RWPE2 (cell line): Measurements from ENCODE around the gene DMD.

Source experiments
- ATAC-seq: fragments of 200-7000 bp; cut with Tn5 transposase; 3 replicates; pipeline ENCODE4 v1.9.1; 2021; ENCODE audit warnings: low read depth
- DNase-seq: peaks from one replicate; pipeline ENCODE4 v3.0.0-alpha.2; 2020; ENCODE audit warnings: low spot score
- H3K27ac ChIP-seq: fragments of 450-650 bp; 2 replicates; pipeline ENCODE4 v1.5.1; 2017; ENCODE audit warnings: mild to moderate bottlenecking; ENCODE audit not compliant: poor library complexity, severe bottlenecking
- H3K27me3 ChIP-seq: fragments of 250-450 bp; sonication (Bioruptor Pico); 2 replicates; pipeline ENCODE4 v1.5.1; 2021; ENCODE audit warnings: mild to moderate bottlenecking, moderate library complexity; ENCODE audit not compliant: insufficient read depth, poor library complexity, severe bottlenecking
- H3K36me3 ChIP-seq: fragments of 250-450 bp; sonication (Bioruptor Pico); 2 replicates; pipeline ENCODE4 v1.5.1; 2020; ENCODE audit warnings: low read depth, mild to moderate bottlenecking, moderate library complexity
- H3K4me1 ChIP-seq: fragments of 250-450 bp; sonication (Bioruptor Pico); 2 replicates; pipeline ENCODE4 v1.5.1; 2021; ENCODE audit warnings: mild to moderate bottlenecking, moderate library complexity; ENCODE audit not compliant: insufficient read depth, poor library complexity, severe bottlenecking
- H3K4me3 ChIP-seq: fragments of 250-450 bp; sonication (Bioruptor Pico); 2 replicates; pipeline ENCODE4 v1.5.1; 2021; ENCODE audit warnings: mild to moderate bottlenecking, moderate library complexity; ENCODE audit not compliant: severe bottlenecking
- H3K9me3 ChIP-seq: fragments of 250-450 bp; sonication (Bioruptor Pico); 2 replicates; pipeline ENCODE4 v1.5.1; 2021; ENCODE audit warnings: mild to moderate bottlenecking, moderate library complexity; ENCODE audit not compliant: severe bottlenecking
- CTCF ChIP-seq: fragments of 450-650 bp; IDR thresholded peaks from one replicate; pipeline ENCODE4 v1.5.1; 2017; ENCODE audit warnings: mild to moderate bottlenecking, moderate library complexity; ENCODE audit not compliant: poor library complexity, severe bottlenecking

DMD gene

GRCh38 chrX:32998776-32999175 is 212.6 kb downstream of the DMD start:
- no peak for TF ChIP-seq CTCF
- H3K4me3 ChIP-seq, result no peak overlapping the region
- ATAC-seq, result no peak
- no peaks in the 10 kb centered on the region for H3K27me3 ChIP-seq
- DNase-seq, result no peak
- no peaks in the 10 kb centered on the region for H3K9me3 ChIP-seq
- H3K36me3 ChIP-seq, result no peaks in the 10 kb centered on the region
- H3K4me1 ChIP-seq, result no peaks in the 10 kb centered on the region
- H3K27ac ChIP-seq, result no peak overlapping the region

- no peak for TF ChIP-seq CTCF
- no peak overlapping the region for H3K4me3 ChIP-seq
- H3K27ac ChIP-seq, result no peak overlapping the region
- H3K4me1 ChIP-seq, result no peaks in the 10 kb centered on the region
- no peak for ATAC-seq
- no peaks in the 10 kb centered on the region for H3K9me3 ChIP-seq
- H3K36me3 ChIP-seq, result no peaks in the 10 kb centered on the region
- H3K27me3 ChIP-seq, result no peaks in the 10 kb centered on the region
- no peak for DNase-seq
Measured at GRCh38 chrX:32995427-32995826, 215.9 kb downstream of the DMD start.

GRCh38 chrX:32987142-32987541 is 224.2 kb downstream of the DMD start:
- Histone ChIP-seq H3K4me1 (no peaks in the 10 kb centered on the region), H3K4me3 (no peak overlapping the region), H3K36me3 (no peaks in the 10 kb centered on the region), H3K27me3 (no peaks in the 10 kb centered on the region), H3K27ac (no peak overlapping the region), H3K9me3 (no peaks in the 10 kb centered on the region)
- ATAC-seq, result no peak
- TF ChIP-seq CTCF, result no peak
- no peak for DNase-seq

GRCh38 chrX:32985544-32985943 is 225.8 kb downstream of the DMD start:
- ATAC-seq (no peak), DNase-seq (no peak)
- H3K4me1 ChIP-seq, result no peaks in the 10 kb centered on the region
- H3K9me3 ChIP-seq, result no peaks in the 10 kb centered on the region
- H3K4me3 ChIP-seq, result no peak overlapping the region
- no peaks in the 10 kb centered on the region for H3K27me3 ChIP-seq
- no peak overlapping the region for H3K27ac ChIP-seq
- H3K36me3 ChIP-seq, result no peaks in the 10 kb centered on the region
- TF ChIP-seq CTCF, result no peak

- TF ChIP-seq CTCF, result no peak
- Histone ChIP-seq H3K4me3 (no peak overlapping the region), H3K4me1 (no peaks in the 10 kb centered on the region), H3K9me3 (no peaks in the 10 kb centered on the region), H3K36me3 (no peaks in the 10 kb centered on the region), H3K27me3 (no peaks in the 10 kb centered on the region), H3K27ac (no peak overlapping the region)
- no peak for ATAC-seq
- no peak for DNase-seq
Measured at GRCh38 chrX:32966821-32967355, 244.5 kb downstream of the DMD start.
